Epidermal melanocyte (primary cell): ENCODE measurements around the gene MVB12B.
A peak's percentile ranks its signal among the peaks of the same experiment; 100 is the strongest.

ENCODE experiments used
- DNase-seq: peaks from one replicate; pipeline ENCODE4 v3.0.0; 2011; ENCODE audit warnings: low spot score; ENCODE audit not compliant: insufficient read length

Gene MVB12B

DNA sequence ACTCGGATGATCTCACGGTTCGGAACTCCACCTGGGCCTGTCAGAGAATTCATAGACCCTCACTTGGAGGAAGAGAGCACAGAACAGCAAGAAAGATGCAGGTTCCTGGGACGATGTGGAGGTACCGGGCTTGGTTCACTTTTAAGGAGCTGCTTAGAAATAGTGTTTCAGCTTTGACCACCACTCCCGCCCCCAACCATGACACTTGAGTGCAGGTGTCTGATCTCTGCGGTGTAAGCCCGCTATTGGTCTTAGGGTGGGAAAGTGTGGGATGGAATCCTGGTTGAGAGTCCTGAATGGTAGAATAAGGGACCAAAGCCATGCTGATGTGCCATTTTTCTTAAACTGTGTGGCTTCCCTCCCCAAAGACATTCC, 189.9 kb downstream of the MVB12B start:
- no peak for DNase-seq

DNA sequence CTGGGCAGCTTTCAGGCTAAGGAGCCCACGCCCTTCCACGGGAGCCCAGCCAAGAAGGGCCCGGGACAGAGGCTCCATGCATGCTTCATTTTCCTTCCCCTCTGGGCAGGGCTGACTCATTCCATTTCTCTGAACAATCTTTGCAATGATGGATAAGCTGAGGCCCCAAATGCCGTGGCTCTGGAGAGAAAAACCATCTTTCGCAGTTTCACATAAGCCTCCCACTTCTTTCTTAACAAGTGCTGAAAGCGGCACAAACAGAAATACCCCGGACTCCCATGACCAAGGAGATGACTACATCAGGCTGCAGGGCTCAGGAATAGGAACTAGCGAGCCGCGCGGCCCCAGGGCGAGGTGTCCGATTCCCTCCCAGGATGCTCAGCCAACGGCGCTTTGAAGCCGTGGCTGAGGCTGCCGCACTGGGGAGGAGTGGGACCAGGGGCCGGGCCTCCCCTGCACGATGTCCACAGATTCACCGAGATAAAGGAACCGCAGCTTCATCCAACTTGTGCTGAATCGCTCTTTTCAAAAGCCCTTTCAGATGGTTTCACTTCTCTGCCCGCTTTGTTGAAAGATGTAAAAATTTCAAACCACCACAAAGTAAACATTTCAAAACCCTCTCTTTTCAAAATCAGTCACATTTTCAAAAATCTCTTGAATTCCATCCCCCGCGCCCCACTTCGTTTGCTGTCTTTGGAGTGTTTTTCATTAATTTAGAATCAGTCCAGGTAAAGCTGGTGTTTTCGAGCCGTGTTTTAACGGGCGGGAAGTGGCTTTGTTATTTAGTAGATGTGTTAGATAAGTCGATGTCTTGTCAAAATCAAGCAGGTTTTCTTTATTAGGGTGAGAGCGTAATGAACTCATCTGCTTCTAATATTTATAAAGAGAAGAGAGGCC, 190.6 kb downstream of the MVB12B start:
- DNase-seq, result peak; percentile 89

DNA sequence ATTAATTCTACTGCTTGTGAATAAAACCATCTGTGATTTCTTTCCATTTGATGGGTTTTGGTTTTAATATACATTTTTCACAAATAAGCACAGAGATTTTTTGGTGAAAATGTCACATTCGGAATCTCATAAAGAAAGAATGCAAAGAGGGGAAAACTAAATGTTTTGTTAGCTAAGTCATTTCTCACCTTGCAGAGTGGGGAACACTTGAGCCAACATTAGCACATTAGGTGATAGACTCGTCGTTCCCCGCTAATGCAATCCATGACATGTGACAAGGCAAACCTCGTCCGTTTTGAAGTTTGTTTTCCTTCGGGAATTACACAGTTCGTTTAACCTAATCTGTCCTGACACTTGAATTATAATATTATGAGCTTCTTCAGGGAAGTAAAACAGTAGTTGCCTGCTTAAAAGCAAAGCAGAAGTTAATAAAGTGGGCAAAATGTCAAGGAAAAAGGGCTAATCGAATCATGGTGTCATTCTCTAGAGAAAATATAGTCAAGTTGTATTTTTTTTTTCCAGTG, 191.3 kb downstream of the MVB12B start:
- no peak for DNase-seq

DNA sequence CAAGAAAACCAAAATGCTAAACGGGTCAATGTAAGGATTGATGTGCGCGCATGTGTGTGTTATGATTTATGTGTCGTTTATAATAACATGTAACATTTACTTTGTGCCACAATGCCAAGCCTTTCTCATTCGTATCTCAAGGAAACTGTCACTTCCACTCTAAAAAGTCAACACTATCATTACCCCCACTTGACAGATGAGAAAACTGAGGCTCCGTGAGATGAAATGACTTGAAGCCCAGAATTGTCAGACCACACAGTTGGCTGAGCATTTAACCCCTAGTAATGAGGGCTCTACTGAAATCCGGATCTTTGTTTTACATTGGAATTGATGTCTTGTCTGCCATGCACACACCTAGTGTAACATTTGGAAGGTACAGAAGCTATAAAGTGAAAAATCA, 192.1 kb downstream of the MVB12B start:
- no peak for DNase-seq

DNA sequence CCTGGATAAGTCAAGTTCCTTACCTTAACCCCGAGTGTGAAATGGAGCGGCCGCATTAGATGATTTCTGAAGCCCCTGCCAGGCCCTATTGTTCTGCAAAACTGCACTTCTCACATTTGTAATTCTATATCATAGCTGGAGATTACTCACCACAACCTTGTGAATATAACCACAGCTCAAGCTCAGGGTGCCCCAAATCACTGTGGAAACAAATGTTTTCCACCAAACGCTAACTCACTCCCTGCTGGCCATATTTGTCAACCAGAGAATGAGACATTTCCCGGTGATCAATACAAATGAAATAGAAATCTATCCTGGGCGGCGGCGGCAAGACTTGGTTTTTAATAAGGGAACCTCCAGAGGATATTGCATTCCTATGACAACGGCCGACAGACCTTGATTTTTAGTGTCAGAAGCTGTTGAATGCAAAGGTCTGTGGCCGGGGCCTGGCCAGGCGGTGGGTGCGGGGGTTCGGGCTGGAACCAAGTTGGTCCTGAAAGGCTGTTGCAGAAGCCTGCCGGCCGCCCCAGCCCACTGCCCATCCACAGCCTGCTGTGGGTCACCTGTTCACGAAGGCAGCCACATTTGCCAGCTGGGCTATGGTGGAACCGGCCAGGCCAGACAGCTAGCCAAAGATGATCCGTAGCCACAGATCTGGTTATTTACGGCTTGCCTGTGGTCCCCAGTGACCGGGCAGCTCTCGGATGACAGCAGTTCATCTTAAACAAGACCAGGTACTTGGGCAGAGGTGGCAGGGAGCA, 193.2 kb downstream of the MVB12B start:
- no peak for DNase-seq

DNA sequence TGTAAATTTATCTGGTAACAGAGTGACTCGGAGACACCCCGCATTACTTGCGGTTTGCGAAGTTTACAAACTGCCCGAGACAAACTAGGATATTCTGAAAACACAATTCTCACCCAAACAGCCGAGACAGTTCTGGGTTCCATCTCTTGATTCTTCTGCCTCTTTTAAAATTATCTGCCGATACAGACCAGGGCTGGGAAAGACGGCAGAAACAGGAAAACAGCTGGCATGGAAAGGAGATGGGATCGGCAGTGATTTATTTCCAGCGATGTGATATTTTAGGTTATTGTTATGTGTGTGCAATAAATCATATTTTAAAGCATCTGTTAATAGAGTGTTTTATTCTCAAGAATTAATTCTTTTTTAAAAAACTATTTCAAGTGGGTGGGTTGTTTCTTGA, 193.8 kb downstream of the MVB12B start:
- no peak for DNase-seq

DNA sequence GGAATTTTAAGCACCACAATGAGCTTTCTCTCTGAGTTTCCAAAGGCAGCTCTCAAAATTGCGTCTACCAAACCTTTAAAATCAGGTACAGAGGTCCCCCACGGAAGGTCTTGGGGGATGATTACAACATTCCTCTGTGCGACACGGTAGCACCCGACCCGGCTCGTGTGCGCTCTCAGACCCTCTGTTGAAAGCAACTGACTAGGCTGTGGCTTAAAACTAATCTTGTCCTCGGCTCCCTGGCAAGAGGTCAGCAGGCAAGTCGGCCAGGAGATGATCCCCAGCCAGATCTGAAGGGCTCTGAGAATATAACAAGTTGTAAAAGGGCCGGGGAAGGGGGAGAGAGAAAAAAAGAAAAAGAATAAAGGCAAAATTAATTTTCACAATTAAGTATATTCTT, 194.5 kb downstream of the MVB12B start:
- no peak for DNase-seq

DNA sequence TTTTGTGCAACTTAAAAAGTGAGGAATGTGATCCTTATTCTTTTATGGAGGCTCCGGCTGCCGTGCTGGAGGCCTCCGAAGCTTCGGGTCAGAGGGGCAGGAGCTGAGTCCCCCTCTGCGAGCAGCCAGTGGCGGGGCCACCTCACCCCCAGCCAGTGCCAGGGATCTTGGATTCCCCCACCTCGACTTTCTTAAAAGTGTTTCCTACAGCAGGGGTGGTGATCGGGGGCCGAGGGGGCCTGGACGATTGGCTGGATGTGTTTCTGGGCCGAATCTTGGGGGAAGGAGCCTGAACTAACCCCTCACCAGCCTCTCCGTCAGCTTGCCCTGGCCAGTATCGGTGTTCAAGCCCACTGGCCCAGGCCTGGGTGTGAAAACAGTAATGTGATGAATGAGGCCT, 194.9 kb downstream of the MVB12B start:
- no peak for DNase-seq

DNA sequence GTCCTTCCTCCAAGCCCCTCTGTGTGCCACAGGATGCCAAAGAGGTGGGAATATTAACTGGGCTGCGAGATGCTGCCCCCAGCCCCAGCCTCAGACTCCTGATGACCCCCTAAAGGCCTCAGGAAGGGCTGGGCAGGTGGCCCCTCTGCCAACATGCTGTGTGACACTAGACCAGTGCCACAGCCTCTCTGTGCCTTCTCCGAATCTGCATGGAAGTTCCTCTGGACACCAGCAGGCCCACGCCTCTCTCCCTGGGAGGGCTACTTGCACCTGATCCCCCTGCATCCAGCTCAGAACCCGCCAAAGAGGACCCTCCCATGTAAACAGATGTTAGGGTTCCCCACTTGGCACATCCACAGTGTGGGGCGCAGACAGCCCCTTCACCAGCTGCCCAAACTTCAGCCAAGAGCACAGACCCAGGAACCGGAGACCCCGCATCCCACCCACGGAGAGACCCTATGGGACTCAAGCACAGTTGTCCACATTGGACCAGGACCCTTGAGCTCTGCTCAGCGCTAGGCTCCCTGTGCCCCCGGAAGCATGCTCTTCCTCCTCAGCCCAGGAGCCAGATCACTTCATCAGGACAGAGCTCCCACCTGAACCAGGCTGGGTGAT, 195.5 kb downstream of the MVB12B start:
- DNase-seq, result no peak

DNA sequence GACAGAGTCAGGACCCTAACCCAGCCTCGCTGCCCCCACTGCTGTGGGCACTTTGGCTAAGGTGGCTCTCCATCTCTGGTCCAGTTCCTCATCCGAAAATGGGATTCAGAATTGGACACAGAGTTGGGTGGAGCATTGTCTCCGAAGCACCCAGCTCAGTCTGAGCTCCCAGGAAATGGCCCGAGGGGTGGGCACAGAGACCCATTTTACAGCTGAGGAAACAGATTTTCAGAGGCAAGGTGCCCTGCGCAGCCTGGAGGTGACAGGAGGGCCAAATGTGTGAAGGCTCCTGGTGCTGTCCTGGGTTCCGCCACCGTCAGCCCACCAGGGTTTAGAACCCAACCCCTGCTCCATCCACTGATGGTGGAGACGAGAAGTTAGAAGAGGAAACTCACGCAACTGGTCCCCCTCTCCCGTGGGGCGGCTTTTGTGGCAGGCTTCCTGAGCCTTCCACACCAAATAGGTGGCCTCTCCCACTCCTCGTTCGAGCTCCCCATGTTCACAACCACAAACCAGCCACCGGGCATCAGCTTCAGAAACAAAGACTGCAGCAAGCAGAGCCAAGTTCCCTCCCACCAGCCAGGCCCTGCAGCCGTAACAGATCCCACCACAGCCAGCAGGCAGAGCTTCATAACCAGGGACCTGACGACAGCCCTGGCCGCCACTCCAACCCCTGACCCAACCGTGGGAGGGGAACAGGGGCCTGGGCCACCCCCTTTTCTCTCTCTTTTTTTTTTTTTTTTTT, 196.2 kb downstream of the MVB12B start:
- no peak for DNase-seq

DNA sequence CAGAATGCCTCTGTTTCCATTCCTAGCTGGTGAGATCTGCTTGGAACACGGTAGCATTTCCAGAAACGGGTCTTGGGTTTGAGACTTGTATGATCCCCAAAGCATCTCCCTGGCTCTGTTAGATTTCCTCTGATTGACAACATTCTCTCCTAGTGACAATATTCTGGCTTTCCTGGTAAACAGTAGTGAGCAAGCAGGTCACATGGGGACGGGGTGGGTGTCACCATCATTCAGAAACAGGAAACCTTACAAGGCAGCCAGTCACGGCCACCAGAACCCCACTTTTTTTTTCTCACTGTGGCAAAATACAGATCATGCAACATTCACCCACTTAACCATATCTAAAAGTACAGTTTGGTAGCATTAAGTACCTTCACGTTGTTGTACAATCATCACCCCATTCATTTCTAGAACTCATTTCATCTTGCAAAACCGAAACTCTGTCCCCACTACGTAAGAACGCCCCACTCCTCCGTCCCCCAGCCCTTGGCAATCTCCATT, 197.0 kb downstream of the MVB12B start:
- DNase-seq, result no peak

DNA sequence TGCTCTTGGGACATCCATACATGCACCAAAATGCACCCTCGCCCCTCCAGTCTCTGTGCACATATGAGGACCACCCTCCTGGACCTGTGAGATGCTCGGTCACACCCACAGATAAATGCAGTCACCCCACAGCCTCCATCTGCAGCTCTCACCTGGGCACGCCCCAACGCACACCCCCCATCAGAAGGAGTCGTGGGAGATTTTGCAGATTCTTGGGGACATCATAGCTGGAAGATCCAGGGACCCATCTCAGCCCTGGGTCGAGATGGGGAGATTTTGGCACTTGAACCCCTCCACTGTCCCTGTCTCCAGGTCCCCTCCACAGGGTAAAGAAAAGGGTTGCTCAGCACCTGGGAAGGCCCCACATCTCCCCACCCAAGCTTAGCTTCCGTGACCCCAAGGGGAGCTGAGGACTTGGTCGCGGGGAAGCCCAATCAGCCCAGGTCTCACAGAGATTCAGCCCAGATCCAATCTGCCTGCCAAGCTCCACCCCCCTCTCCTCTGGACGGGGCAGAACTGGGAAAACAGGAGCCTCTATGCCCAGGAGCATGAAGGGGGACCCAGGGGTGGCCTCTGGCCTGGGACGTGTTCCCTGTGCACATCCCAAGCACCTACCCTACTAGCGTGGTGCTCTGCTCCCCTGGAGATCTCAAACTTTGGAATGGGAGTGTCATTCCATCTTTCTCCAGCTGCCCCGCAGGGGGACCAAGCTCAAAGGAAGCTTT, 197.9 kb downstream of the MVB12B start:
- no peak for DNase-seq

DNA sequence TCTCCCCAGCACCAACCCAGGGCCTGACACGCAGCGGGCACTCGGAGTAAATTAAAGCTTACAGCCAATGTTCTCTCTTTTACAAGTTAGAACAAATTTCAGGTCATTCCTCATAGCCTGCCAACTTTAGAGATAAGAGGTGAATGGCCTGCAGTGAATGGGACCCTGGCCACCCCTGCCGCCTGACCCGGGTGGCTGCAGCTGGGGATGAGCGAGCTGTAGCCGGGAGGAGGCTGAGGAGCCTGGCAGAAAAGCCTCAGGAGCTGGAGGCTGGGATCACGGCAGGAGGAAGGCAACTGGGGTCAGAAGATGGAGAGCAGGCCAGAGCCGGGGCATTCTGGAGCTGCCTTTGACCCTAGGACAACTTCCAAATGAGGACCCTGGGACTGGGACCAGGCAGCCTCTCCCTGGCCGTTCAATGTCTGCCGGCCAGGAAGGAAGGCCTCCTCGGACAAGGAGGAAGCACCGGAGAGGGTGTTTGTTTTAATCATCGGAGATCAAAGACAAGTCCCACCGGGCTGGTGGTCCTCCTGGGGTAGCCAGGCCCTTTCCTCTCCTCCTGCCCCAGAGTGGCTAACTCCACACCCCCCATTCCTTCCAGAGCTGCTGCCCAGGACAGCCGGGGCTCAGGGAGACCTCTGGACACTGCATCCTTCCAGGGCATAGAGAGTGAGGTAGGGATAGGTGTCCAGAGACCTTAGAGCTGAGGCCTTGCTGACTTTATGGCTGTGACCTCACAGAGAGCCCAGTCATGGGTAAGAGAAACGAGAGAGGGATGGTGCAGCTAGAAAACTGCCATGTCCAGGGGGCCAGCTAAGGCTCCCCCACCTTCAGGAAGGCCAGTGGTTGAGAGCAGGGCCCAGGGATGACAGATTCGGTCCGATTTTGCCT, 199.8 kb downstream of the MVB12B start:
- no peak for DNase-seq

DNA sequence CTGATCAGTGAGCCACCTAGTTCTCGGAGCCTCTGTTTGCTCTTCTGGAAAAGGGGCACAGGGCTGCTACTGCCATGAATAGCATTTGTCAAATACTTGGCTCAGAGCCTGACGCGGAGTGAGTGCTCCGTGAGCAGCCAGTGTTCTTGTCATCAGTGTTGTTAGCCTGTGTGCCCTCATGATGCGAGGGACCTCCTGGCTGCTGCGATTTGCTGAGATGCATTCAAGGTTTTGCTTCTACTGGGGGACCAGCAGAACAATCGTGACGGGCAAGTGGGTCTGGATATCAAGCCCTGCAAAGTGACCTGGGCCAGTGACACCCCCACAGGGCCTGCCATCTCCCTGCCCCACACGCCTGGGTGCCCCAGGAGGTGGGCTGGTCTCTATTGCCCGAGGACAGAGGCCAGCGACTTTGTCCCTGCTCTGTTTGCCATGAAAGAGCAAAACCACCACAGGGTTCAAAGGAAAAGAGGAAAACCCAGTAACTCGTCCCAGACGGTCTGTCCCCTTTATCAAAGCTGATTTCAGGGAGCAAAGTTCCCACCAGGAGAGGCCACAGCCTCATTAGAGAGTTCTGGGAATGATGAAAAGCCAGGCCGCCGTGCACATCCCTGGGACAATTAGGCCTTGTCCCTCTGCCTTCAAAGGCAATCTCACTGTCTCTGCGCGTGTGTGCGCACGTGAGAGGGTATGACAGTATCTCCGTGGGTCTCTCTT, 200.6 kb downstream of the MVB12B start:
- no peak for DNase-seq

DNA sequence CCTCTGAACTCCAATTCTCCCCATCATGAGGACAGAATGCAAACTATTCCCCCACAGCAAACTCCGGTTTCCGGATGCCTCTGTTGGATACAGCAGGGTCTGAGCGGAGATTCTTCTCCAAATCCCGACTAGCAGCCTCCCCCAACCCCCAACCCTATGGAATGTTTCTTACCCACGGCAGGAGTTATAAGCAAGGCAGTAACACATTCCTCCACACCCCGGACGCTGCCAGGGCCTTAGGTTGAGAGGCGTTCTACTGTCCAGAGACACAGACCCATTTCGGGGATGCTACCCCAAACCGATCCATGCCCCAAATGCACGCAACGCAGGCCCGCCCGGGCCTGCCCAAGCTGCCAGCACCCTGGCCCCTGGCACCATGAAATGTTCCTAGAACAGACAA, 201.5 kb downstream of the MVB12B start:
- DNase-seq, result no peak

DNA sequence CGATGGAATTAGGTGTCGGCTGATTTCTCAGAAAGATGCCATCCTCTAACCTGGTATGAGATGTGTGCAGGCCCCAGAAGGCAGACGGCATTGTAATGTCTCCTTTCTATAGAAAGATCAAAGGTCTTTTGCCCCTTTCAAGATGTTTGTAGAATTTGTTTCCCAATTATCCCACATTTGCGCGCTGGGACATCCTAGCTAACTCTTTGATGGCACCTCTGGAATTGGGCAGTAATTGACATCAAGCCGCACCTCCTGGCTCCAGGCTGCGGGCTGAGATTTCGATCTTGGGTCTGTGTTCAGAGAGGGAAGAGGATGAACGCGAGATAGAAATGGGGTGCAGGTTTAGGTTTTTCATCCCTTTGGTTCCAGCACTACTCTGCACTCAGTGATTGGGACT, 202.3 kb downstream of the MVB12B start:
- no peak for DNase-seq

DNA sequence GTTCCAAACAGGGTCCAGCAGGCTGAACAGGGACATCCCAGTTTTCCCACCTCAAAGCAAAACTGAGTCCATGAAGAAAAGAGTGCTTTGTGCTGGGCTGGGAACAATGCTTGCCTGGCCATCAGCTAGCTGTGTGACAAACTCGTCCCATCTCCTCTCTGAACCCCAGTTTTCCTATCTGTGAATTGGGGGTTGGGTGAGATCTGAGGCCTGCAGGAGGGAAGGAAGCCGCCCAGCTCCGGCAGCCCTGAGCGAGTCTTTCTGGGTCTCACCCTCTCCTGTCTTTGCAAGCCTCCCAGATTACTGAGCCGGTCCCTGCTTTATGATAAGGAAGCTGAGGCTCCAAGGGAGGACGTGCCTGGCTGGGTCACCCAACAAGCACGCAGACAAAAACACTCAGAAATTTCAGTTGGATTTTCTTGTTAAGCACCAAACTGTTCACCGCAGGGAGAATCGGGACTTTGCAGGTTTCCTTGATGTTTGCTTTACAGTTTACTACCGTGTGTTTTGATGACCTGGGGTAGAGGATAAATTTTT, 204.5 kb downstream of the MVB12B start:
- DNase-seq, result no peak

DNA sequence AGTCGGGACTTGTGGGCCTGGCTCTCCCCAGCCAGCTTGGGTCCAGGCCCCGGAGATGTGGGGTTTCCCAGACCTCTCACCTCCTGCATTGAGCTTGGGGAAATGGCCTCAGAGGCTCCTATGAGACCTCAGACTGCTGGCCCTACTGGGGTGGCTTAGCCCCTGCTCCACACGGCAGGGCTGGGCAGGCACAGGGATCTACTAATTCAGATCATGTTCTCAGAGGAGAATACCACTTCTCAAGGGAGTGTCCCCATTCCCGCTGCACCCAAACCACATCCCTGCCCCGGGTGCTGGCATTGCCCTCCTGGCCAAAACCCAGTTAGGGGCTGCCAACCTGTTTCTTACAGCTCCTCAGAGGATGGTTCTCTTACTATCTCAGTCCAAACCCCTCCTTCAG, 205.0 kb downstream of the MVB12B start:
- DNase-seq, result no peak
